Measurements from ENCODE around the gene STIM2.

Gene STIM2

GRCh38 chr4:27006646-27007045 lies 146.0 kb downstream of the STIM2 start:
- in situ Hi-C loops (cut with MboI; ENCODE audit: low pct_unique_long_range_greater_than_20kb, low sequenced_read_pairs, unreplicated experiment): loop anchor here (10.0 to 25.0 kb wide), 2 partner anchors 122 to 994 kb away; no protein-coding TSS in a partner anchor
- no peak for DNase-seq (ENCODE audit: low spot score)
- no peak for TF ChIP-seq CTCF (IDR thresholded peaks at IDR 0.05; ENCODE audit: extremely low read depth, insufficient read depth, missing control alignments)

GRCh38 chr4:27007507-27007906 lies 146.9 kb downstream of the STIM2 start:
- TF ChIP-seq CTCF (IDR thresholded peaks at IDR 0.05; ENCODE audit: extremely low read depth, insufficient read depth, missing control alignments): no peak
- in situ Hi-C loops (cut with MboI; ENCODE audit: low pct_unique_long_range_greater_than_20kb, low sequenced_read_pairs, unreplicated experiment): loop anchor here (10.0 to 25.0 kb wide), 2 partner anchors 123 to 995 kb away; no protein-coding TSS in a partner anchor
- no peak for DNase-seq (ENCODE audit: low spot score)

- TF ChIP-seq CTCF (IDR thresholded peaks at IDR 0.05; ENCODE audit: extremely low read depth, insufficient read depth, missing control alignments): no peak
- DNase-seq (ENCODE audit: low spot score): no peak
- in situ Hi-C loops (cut with MboI; ENCODE audit: low pct_unique_long_range_greater_than_20kb, low sequenced_read_pairs, unreplicated experiment): loop anchor here (10.0 to 25.0 kb wide), 2 partner anchors 124 to 996 kb away; no protein-coding TSS in a partner anchor
Observed at GRCh38 chr4:27008679-27009078, 148.0 kb downstream of the STIM2 start.

- TF ChIP-seq CTCF (IDR thresholded peaks at IDR 0.05; ENCODE audit: extremely low read depth, insufficient read depth, missing control alignments): no peak
- in situ Hi-C loops (cut with MboI; ENCODE audit: low pct_unique_long_range_greater_than_20kb, low sequenced_read_pairs, unreplicated experiment): loop anchor here (10.0 to 25.0 kb wide), 2 partner anchors 125 to 997 kb away; no protein-coding TSS in a partner anchor
- no peak for DNase-seq (ENCODE audit: low spot score)
Observed at GRCh38 chr4:27009539-27009938, 148.9 kb downstream of the STIM2 start.

- peak; percentile 91 for TF ChIP-seq CTCF (IDR thresholded peaks at IDR 0.05; ENCODE audit: extremely low read depth, insufficient read depth, missing control alignments)
- peak; percentile 32 for DNase-seq (ENCODE audit: low spot score)
- in situ Hi-C loops (cut with MboI; ENCODE audit: low pct_unique_long_range_greater_than_20kb, low sequenced_read_pairs, unreplicated experiment): loop anchor here (10.0 to 25.0 kb wide), 2 partner anchors 546 to 998 kb away; no protein-coding TSS in a partner anchor
Observed at GRCh38 chr4:27010334-27010940, 149.8 kb downstream of the STIM2 start.

GRCh38 chr4:27011401-27011800 lies 150.8 kb downstream of the STIM2 start:
- no peak for DNase-seq (ENCODE audit: low spot score)
- no peak for TF ChIP-seq CTCF (IDR thresholded peaks at IDR 0.05; ENCODE audit: extremely low read depth, insufficient read depth, missing control alignments)
- in situ Hi-C loops (cut with MboI; ENCODE audit: low pct_unique_long_range_greater_than_20kb, low sequenced_read_pairs, unreplicated experiment): loop anchor here (10.0 to 25.0 kb wide), 2 partner anchors 547 to 999 kb away; no protein-coding TSS in a partner anchor

Data from GM13977 (cell line).